Heart right ventricle (tissue), 16 donors: Measurements from ENCODE around the gene PRPH. TPM values are rescaled to one million over a fixed set of nuclear protein-coding genes. Genes with fewer than 3 reads are reported as not detected.
"Not testable (repeated sequence)": the region's sequence is repeated elsewhere in the genome, so short reads cannot be mapped to it uniquely, and the experiment has no call there.

Experiments
- ATAC-seq, 8 donors: fragments of 200-7000 bp; cut with Tn5 transposase; one replicate each; pipeline ENCODE4 v1.9.1; 2020; ENCODE audit warnings: mild to moderate bottlenecking in 8 of 8, moderate library complexity in 8 of 8, moderate number of reproducible peaks in 1 of 8
- DNase-seq, 2 donors: peaks; one replicate each; pipeline ENCODE4 v3.0.0-alpha.2; 2020
- H3K27ac ChIP-seq, 10 donors: fragments of 200-600 bp; sonication (generic) in 2 of 10; one replicate each; pipeline versions ENCODE4 v1.5.0 to v1.8.0; 2020 to 2022; ENCODE audit warnings: mild to moderate bottlenecking in 3 of 10
- H3K27me3 ChIP-seq, 7 donors: fragments of 200-600 bp; one replicate each; pipeline ENCODE4 v1.8.0; 2021 to 2022; ENCODE audit warnings: mild to moderate bottlenecking in 2 of 7
- H3K36me3 ChIP-seq, 9 donors: fragments of 200-600 bp; sonication (generic) in 1 of 9; one replicate each; pipeline versions ENCODE4 v1.5.0 to v1.8.0; 2020 to 2022; ENCODE audit warnings: mild to moderate bottlenecking in 2 of 9
- H3K4me1 ChIP-seq, 9 donors: fragments of 200-600 bp; sonication (generic) in 1 of 9; one replicate each; pipeline versions ENCODE4 v1.5.0 to v1.8.0; 2020 to 2022; ENCODE audit warnings: mild to moderate bottlenecking in 4 of 9
- H3K4me3 ChIP-seq, 10 donors: fragments of 200-600 bp; sonication (generic) in 2 of 10; one replicate each; pipeline versions ENCODE4 v1.5.0 to v1.8.0; 2020 to 2022; ENCODE audit warnings: mild to moderate bottlenecking in 7 of 10, moderate library complexity in 2 of 10
- H3K9me3 ChIP-seq, 11 donors: fragments of 200-600 bp in 10 of 11; sonication (generic) in 2 of 11; one replicate each; pipeline versions ENCODE4 v1.5.0 to v1.8.0; 2013 to 2022; ENCODE audit warnings: mild to moderate bottlenecking in 2 of 11, control low read depth in 1 of 11, moderate library complexity in 1 of 11
- CTCF ChIP-seq, 9 donors: fragments of 200-600 bp; sonication (generic) in 2 of 9; IDR thresholded peaks; one replicate each; pipeline versions ENCODE4 v1.5.0 to v1.8.0; 2021 to 2022; ENCODE audit warnings: antibody characterized with exemption in 9 of 9, mild to moderate bottlenecking in 5 of 9, moderate library complexity in 1 of 9
- WGBS, 2 donors: extraction: QIAGEN DNeasy Blood & Tissue Kit; methylation state at CpG; one replicate each; pipeline ENCODE4 v1.1.7; 2013; ENCODE audit warnings: inconsistent platforms in 1 of 2; 5-methylcytosine and 5-hydroxymethylcytosine counted together
- intact Hi-C, 10 donors: fragments of 100-400 bp; cut with DNase I; formaldehyde crosslinking; loops; one replicate each; pipeline versions ENCODE4 v1.11.1 to v1.14.2; 2022
- long read RNA-seq, 3 donors: library from polyadenylated mRNA; unstranded; transcript quantifications; one replicate each; pipeline ENCODE4 v2.0.0, GENCODE V29; 2020 to 2021
- polyA plus RNA-seq, 2 donors: library from polyadenylated mRNA; stranded (reverse); fragments of 200-250 nt; gene quantifications; one replicate each; pipeline ENCODE4 v1.2.3, GENCODE V29; 2013
- total RNA-seq, 10 donors: library from RNA; stranded (reverse); fragmentation: NEBNext Ultra II Directional in 3 of 10; extraction: Animal tissue kit (Norgen Biotek cat#: 25700) in 3 of 10; gene quantifications; one replicate each; pipeline versions ENCODE4 v1.2.1 to v1.2.4, GENCODE V29; 2021 to 2023
- donor health status: Arrhythmogenic right ventricular cardiomyopathy.
- donor health status: ischemic (EF 13 %, LVEDD 7.1; RV severe dilation, severe dysfunction).
- donor health status: healthy with polysubstance abuse.
- donor health status: DM: no; HTN: yes; CAD: no.
- donor health status: DM: no; HTN: no; CAD: no.
- donor health status: ischemic (EF 25% LVEDD 6.9; RV normal size, moderate dysfunction).
- donor health status: ischemic (EF 25% LVEDD 5.7; RV mildly dilated, moderate dysfunction).
- donor health status: healthy.
- donor health status: DM: yes; HTN: yes; CAD: no.
- donor health status: Ischemic cardiomyopathy.
- donor health status: ischemic (EF 35%, LVEDD 5.7; RV mildly dilated, moderate dysfunction).
- donor health status: nonischemic (EF 11% LVEDD 7.7; RV severe dilation, severe dysfunction).
- donor health status: DM: yes; HTN: yes; CAD: no.
- donor health status: PGD.
- donor health status: ischemic (EF 29% LVEDD 5.4; RV normal size, mild dysfunction).
- donor health status: nonischemic (EF 23%, LVEDD 6.1; RV moderate dilation, normal function).

PRPH gene
- total RNA-seq (under 1 TPM in 5 of 10 donors, not detected in 5; 0.10 to 0.64 (median 0.47) TPM), polyA plus RNA-seq (under 1 TPM; 0.35 to 0.51 TPM)
- long read RNA-seq, donor 1: 0 reads
- long read RNA-seq, donor 2: 0 reads
- long read RNA-seq, donor 3: 0 reads

- Histone ChIP-seq H3K27me3 (peaks cover 27 to 60% (median 59%) of the 10 kb centered on the region in 7 donors), H3K36me3 (no peaks in the 10 kb centered on the region), H3K27ac (no peak within 1 kb of the TSS), H3K4me3 (peak within 1 kb of the TSS in 1 of 10 donors; percentile 8), H3K9me3 (no peaks in the 10 kb centered on the region), H3K4me1 (peaks cover 12 to 40% (median 33%) of the 10 kb centered on the region in 9 donors)
- WGBS, 2 donors: 7 to 11% methylated on average over 81 to 82 of the region's 82 CpGs
- ATAC-seq (no peak), DNase-seq (peak in 1 of 2 donors; percentile 31)
- intact Hi-C loops: loop anchor here in 2 of 10 donors (5.0 to 10.0 kb wide), 2 partner anchors 37 to 49 kb away; partner anchors contain the start of gene DNAJC22 (in 1 of the 2)
- no peak for TF ChIP-seq CTCF (IDR thresholded peaks at IDR 0.05)
Measured at GRCh38 chr12:49295082-49295936, at the start of gene PRPH. Gene PRPH, plus strand, starts transcription at chr12:49295147. Its CDS starts 54 bp downstream, at chr12:49295201.

DNA sequence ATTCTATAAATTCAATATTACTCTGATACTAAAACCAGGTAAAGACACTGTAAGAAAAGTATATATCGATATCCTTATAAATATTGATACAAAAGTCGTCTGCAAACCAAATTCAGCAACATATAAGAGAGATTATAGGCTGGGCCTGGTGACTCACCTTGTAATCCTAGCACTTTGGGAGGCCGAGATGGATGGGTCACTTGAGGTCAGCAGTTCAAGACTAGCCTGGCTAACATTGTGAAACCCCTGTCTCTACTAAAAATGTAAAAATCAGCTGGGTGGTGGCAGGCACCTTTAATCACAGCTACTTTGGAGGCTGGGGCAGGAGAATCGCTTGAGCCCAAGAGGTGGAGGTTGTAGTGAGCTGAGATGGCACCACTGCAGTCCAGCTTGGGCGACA, 43.6 kb upstream of the PRPH start:
- Histone ChIP-seq H3K4me1 (peaks cover 0 to 7% (median 0%) of the 10 kb centered on the region in 9 donors), H3K4me3 (no peak overlapping the region), H3K36me3 (no peaks in the 10 kb centered on the region), H3K27me3 (no peaks in the 10 kb centered on the region), H3K27ac (no peak overlapping the region), H3K9me3 (no peaks in the 10 kb centered on the region)
- intact Hi-C loops: no loop called here
- TF ChIP-seq CTCF (IDR thresholded peaks at IDR 0.05): no peak
- ATAC-seq (no peak), DNase-seq (no peak)
- WGBS, 2 donors: 93% methylated on average over 5 of the region's 5 CpGs

- no peak for DNase-seq
- Histone ChIP-seq H3K27ac (no peak overlapping the region), H3K9me3 (no peaks in the 10 kb centered on the region), H3K27me3 (no peaks in the 10 kb centered on the region), H3K4me1 (peaks cover 0 to 12% (median 0%) of the 10 kb centered on the region in 9 donors), H3K4me3 (no peak overlapping the region), H3K36me3 (no peaks in the 10 kb centered on the region)
- intact Hi-C loops: no loop called here
- TF ChIP-seq CTCF (IDR thresholded peaks at IDR 0.05): no peak
- ATAC-seq: no peak
- 92 to 94% methylated on average over 11 of the region's 11 CpGs for WGBS, 2 donors
Measured at GRCh38 chr12:49253033-49253623, 41.8 kb upstream of the PRPH start.

GRCh38 chr12:49255456-49255855, 39.5 kb upstream of the PRPH start:
- ATAC-seq, H3K36me3 ChIP-seq, H3K27me3 ChIP-seq, H3K4me3 ChIP-seq, H3K9me3 ChIP-seq, DNase-seq, intact Hi-C loops: not testable (repeated sequence)
- Histone ChIP-seq H3K27ac (peak overlapping the region in 2 of 10 donors; percentile 3 to 10), H3K4me1 (peaks cover 0 to 26% (median 0%) of the 10 kb centered on the region in 9 donors)
- WGBS, 2 donors: 96 to 97% methylated on average over 10 of the region's 10 CpGs
